Thyroid gland (tissue), 4 donors: ENCODE data around the gene FOXF2.

Experiments used
- CTCF ChIP-seq, 6 experiments: fragments of 200-600 bp in 3 of 6; fragments of 450-650 bp in 3 of 6; sonication (generic) in 3 of 6; IDR thresholded peaks; one replicate each; pipeline ENCODE4 v1.5.1; 2016 to 2019; ENCODE audit warnings: antibody characterized with exemption in 6 of 6, mild to moderate bottlenecking in 2 of 6, inconsistent platforms in 1 of 6, moderate library complexity in 1 of 6
- POLR2A ChIP-seq, 2 donors: fragments of 450-650 bp; IDR thresholded peaks; one replicate each; pipeline ENCODE4 v1.6.1; 2017; ENCODE audit warnings: antibody characterized with exemption in 2 of 2, mild to moderate bottlenecking in 2 of 2, moderate library complexity in 1 of 2

- no peak for TF ChIP-seq CTCF (IDR thresholded peaks at IDR 0.05)
- no peak for TF ChIP-seq POLR2A (IDR thresholded peaks at IDR 0.05)
These were observed 46.4 kb downstream of the FOXF2 start for GRCh38 chr6:1435806-1436205.
